DMS53 treated with DMSO at 0.1 percent for 48 hours (cell line): ENCODE results near the gene TRAF4.
"Not testable (repeated sequence)": the region's sequence is repeated elsewhere in the genome, so short reads cannot be mapped to it uniquely, and the experiment has no call there.

ENCODE experiments used
- DNase-seq: peaks from one replicate; lab custom pipeline; 2025; ENCODE audit not compliant: unreplicated experiment; lab: John Stamatoyannopoulos, UW

TRAF4 gene

GRCh38 chr17:28714281-28714680 lies 29.5 kb upstream of the TRAF4 start:
- no peak for DNase-seq

- no peak for DNase-seq
Measured at GRCh38 chr17:28715217-28715616, 28.6 kb upstream of the TRAF4 start.

DNA sequence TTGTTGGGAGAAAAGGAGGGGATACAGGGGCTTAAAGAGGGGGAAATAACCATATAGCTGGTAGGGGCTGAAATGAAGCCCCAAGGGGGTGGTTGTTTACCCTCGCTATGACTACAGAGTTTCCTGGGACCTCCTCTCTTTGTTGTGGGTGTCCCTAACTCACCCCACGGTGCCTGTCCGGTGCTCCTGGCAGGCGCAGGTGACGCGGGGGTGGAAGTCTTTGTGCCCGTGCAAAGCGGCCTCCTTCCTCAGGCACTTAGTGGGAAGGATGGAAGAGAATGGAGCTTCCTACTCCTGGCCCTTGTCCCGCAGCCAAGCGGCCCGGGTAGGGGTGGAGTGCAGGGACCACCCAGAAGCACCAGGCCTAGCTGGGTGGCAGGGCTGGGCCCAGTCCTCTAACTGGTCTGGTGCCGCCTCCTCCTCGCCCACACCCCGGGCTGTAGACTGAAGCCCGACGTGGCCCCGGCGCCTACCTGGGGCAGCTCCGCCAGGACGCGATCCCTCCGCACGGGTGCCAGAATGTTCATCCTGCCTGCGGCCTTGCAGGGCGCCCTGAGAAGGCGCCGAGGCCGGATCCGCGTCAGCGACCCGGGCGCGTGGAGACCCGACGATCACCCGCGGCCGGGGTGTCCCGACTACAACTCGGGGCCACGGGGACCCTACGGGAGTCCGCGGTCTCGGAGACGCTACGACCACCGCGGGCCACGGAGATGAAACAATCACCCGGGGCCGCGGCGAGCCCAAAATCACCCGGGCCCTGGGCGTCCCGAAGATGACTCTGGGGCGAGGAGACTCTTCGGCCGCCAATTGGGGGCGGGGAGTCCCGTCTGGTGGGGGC lies 26.9 kb upstream of the TRAF4 start:
- no peak for DNase-seq

GRCh38 chr17:28717578-28718332 lies 26.1 kb upstream of the TRAF4 start, which contains the start of gene RAB34:
Gene RAB34 (minus strand): TSS chr17:28717868. CDS start chr17:28717266, 602 bp downstream.
- peak; percentile 35 for DNase-seq

DNA sequence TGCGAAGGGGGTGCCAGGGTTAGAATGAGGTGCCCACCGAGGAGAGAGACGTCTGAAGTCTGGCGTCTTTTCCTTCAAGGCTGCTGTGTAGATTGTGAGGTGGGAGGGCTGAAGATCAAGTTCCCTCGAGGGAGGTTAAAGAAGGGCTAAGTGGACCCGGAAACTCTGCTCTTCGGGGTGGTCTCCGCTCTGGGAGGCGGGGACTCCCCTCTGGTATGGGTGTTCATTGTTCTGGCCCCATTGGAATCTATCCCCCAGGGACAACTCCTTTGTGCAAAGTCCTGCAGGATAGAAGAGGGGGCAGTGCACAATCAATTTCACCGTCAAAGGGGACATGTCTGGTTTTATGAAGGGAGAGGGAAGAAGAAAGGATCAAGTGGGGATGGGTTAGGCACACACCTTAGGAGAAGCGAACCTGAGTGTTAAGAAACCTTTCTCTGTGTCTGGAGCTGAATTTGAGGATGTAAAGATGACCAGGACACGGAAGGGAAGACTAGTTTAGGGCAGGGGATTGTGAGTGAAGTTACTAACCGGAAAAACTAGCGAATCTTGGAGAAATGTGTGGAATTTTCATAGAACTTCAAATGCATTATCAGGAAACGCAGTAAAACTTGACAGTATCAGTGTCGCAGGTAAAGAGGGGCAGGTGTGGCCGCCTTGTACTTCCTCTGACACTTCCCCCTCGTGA lies 25.3 kb upstream of the TRAF4 start:
- DNase-seq = no peak

GRCh38 chr17:28719021-28719433 lies 24.8 kb upstream of the TRAF4 start:
- no peak for DNase-seq

GRCh38 chr17:28720247-28720996 lies 23.4 kb upstream of the TRAF4 start:
- no peak for DNase-seq

GRCh38 chr17:28720997-28721329 lies 22.8 kb upstream of the TRAF4 start:
- not testable (repeated sequence) for DNase-seq

DNA sequence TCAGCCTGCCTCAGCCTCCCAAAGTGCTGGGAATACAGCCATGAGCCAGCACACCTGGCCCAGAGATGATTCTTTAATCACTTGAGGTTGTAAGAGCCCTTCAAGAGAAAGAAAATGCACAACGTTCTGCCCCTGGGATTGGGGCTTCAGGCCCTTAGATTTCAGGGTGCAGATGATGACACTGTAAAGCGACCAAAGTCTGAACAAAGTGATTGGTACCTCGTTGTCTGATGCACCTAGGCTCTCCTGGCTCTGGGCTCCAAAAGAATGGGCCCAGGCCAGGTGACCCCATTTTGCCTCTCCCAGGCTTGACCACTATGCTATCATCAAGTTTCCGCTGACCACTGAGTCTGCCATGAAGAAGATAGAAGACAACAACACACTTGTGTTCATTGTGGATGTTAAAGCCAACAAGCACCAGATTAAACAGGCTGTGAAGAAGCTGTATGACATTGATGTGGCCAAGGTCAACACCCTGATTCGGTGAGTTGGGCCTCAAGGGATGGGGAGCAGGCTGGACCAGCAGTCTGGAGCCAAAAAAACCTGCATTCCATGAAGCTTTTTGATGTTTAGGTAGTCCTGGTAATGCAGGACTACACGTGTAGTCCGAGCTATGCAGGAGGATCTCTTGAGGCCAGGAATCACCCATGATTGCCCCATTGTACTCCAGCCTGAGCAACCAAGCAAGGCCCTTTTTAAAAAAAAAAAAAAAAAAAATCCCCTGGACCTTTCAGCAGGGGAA lies 21.2 kb upstream of the TRAF4 start:
- DNase-seq = no peak

- DNase-seq = no peak
Measured at GRCh38 chr17:28723159-28723835, 20.5 kb upstream of the TRAF4 start.

DNA sequence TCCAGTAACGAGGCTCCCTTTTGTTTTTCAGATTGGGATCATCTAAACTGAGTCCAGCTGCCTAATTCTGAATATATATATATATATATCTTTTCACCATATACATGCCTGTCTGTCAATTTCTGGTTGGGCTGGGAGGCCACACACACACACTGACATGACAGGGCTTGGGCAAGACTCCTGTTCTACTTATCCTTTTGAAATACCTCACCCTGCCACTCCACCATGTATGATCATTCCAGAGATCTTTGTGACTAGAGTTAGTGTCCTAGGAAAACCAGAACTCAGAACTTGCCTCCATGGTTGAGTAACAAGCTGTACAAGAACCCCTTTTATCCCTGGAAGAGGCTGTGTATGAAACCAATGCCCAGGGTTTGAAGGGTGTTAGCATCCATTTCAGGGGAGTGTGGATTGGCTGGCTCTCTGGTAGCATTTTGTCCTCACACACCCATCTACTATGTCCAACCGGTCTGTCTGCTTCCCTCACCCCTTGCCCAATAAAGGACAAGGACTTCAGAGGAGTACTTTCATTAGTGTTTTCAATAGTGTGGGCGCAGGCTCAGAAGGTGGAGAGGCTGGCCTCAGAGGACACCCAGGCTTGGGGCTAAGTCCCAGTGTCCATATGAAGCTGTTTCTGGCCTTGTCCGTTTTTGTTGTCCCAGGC lies 19.8 kb upstream of the TRAF4 start:
- DNase-seq = not testable (repeated sequence)

- no peak for DNase-seq
Measured at GRCh38 chr17:28724500-28725165, 19.2 kb upstream of the TRAF4 start.

DNA sequence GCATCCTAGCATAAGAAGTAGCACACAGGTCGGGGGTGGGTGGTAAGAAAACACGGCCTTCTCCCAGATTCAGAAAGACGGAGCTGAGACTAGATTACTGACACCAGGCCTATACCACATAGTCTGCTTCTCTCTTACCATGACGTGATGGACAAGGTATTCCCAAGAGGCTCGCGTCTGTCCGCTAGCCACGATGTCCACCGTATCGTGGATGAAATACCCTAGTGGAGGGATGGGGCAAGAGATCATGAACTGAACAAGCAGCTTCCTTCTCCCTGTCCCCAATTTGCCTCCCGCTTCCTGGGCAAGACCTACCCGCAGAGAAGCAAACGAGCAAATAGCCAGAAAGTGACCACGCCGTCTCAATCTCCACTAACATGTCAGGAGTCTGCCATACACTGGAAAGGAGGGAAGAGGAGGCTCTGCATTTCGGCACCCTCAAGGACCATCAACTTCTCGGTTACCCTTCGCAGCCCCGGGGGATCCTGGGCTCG lies 18.6 kb upstream of the TRAF4 start:
- peak; percentile 43 for DNase-seq

GRCh38 chr17:28725660-28726225 lies 18.1 kb upstream of the TRAF4 start:
- DNase-seq = no peak

DNA sequence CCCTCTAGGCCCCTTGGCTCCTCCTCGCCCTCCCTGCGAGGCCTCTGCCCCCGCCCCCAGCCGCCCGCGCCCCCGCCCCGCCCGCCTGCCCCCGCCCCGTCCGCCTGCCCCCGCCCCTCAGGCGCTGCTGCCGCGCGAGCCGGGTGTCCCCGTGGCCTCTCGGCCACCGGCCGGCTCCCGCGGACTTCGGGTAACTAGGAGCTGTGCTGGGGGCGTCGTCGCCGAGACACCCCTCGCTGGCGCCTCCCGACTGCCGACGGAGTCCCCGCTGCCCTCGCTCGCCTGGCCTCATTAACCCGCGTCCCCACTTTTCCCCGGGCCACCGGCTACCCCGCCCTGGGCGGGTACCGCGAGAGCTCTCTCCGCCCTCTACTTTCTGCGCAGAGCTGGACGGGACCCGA lies 17.6 kb upstream of the TRAF4 start, which contains the start of gene TLCD1:
Gene TLCD1, minus strand, starts transcription at position 8 of the 401 bp plus-strand sequence. CDS start 136 bp downstream, outside the sequence.
- no peak for DNase-seq

DNA sequence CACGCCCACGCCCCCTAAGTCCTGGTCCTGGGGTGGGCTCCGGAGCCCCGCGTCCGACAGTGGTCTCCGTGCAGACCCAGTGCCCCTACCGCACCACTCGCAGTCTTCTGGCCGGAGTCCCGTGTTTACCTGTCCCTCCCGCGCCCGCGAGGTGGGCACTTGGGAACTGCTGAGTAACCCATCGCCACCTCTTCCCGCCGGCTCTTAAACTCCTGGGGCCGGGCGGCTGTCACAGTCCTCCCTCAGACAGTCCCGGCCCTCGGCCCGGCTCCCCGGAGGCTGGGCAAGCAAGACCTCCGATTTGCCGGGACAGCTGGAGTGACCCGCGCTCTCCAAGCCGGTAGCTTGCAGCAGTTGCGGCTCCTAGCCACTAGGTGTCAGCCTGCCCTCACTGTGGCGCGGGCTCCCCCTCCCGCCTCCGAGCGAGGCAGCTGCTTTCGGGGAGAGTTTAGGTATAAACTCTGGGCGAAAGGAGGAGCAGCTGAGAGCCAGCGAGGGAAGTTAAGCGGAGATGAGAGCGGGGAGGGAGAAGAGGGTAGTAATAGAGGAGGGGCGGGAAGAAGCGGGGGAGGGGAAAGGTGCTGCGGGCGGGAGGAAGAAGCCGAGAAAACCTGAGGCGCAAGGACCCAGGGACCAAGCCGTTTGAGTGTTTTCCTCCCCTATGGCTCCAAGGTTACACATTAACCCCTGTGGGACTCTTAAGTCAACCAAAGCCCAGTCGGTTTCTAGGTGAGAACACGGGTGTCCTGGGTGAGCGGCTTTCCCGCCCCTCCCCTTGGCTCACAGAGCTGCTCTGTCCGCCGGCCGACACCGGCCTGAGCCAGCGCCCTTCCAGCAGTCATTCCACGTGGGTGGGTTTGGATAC lies 17.0 kb upstream of the TRAF4 start:
- peak; percentile 92 for DNase-seq
